ENCODE results near the gene LATS1. TPM values are rescaled to one million over a fixed set of nuclear protein-coding genes. Genes with fewer than 3 reads are reported as not detected.
"Not testable (repeated sequence)": the region's sequence is repeated elsewhere in the genome, so short reads cannot be mapped to it uniquely, and the experiment has no call there.

The LATS1 gene
- total and polyA plus RNA-seq, 4 donors = 7.1 to 35.4 (median 16.8) TPM

- Histone ChIP-seq H3K4me3 (no peak overlapping the region), H3K27ac (ENCODE audit: low read depth in 1 of 2, low read length in 1 of 2) (no peak overlapping the region), H3K36me3 (ENCODE audit: control insufficient read depth in 4 of 4, insufficient read depth in 4 of 4, low read length in 4 of 4) (peaks cover 0 to 5% (median 1%) of the 10 kb centered on the region in 4 donors), H3K4me1 (ENCODE audit: control insufficient read depth in 5 of 5, insufficient read depth in 5 of 5, low read length in 5 of 5) (peaks cover 0 to 12% (median 4%) of the 10 kb centered on the region in 5 donors), H3K27me3 (ENCODE audit: control insufficient read depth in 3 of 3, insufficient read depth in 3 of 3, low read length in 2 of 3) (no peaks in the 10 kb centered on the region), H3K9me3 (ENCODE audit: control insufficient read depth in 4 of 4, insufficient read depth in 3 of 4, low read length in 3 of 4) (no peaks in the 10 kb centered on the region), H3K9ac (ENCODE audit: insufficient read depth in 1 of 2, low read length in 2 of 2) (no peak overlapping the region)
- WGBS, 2 donors = 88 to 91% methylated on average over 8 of the region's 8 CpGs
- DNase-seq (no peak), ATAC-seq (ENCODE audit: insufficient read depth, low FRiP score) (no peak)
- no peak for TF ChIP-seq CTCF (IDR thresholded peaks at IDR 0.05; ENCODE audit: control extremely low read depth, extremely low read depth)
Observed at GRCh38 chr6:149751239-149751638, 33.3 kb upstream of the LATS1 start.

GRCh38 chr6:149750136-149750609 is 32.3 kb upstream of the LATS1 start:
- Histone ChIP-seq H3K9me3 (ENCODE audit: control insufficient read depth in 4 of 4, insufficient read depth in 3 of 4, low read length in 3 of 4) (no peaks in the 10 kb centered on the region), H3K27me3 (ENCODE audit: control insufficient read depth in 3 of 3, insufficient read depth in 3 of 3, low read length in 2 of 3) (no peaks in the 10 kb centered on the region), H3K27ac (ENCODE audit: low read depth in 1 of 2, low read length in 1 of 2) (peak overlapping the region; percentile 89 to 99), H3K4me1 (ENCODE audit: control insufficient read depth in 5 of 5, insufficient read depth in 5 of 5, low read length in 5 of 5) (peaks cover 2 to 17% (median 4%) of the 10 kb centered on the region in 5 donors), H3K36me3 (ENCODE audit: control insufficient read depth in 4 of 4, insufficient read depth in 4 of 4, low read length in 4 of 4) (peaks cover 0 to 8% (median 1%) of the 10 kb centered on the region in 4 donors), H3K9ac (ENCODE audit: insufficient read depth in 1 of 2, low read length in 2 of 2) (peak overlapping the region; percentile 71 to 91), H3K4me3 (peak overlapping the region; percentile 90)
- 0 to 1% methylated on average over 25 of the region's 25 CpGs for WGBS, 2 donors
- peak; percentile 7 for ATAC-seq (ENCODE audit: insufficient read depth, low FRiP score)
- TF ChIP-seq CTCF (IDR thresholded peaks at IDR 0.05; ENCODE audit: control extremely low read depth, extremely low read depth) = no peak
- DNase-seq = peak; percentile 56 to 61 (median 60)

GRCh38 chr6:149749594-149750135 is 31.8 kb upstream of the LATS1 start, which contains the start of gene PCMT1:
TSS of gene PCMT1 (plus strand) at chr6:149749741. CDS start at chr6:149749902, 161 bp downstream.
- H3K4me1 ChIP-seq (ENCODE audit: control insufficient read depth in 5 of 5, insufficient read depth in 5 of 5, low read length in 5 of 5) = peaks cover 2 to 17% (median 4%) of the 10 kb centered on the region in 5 donors
- DNase-seq = peak; percentile 93 to 96 (median 93)
- ATAC-seq (ENCODE audit: insufficient read depth, low FRiP score) = peak; percentile 97

GRCh38 chr6:149749082-149749593 is 31.2 kb upstream of the LATS1 start:
- not testable (repeated sequence) for H3K9ac ChIP-seq (ENCODE audit: insufficient read depth in 1 of 2, low read length in 2 of 2); H3K9me3 ChIP-seq (ENCODE audit: control insufficient read depth in 4 of 4, insufficient read depth in 3 of 4, low read length in 3 of 4); H3K36me3 ChIP-seq (ENCODE audit: control insufficient read depth in 4 of 4, insufficient read depth in 4 of 4, low read length in 4 of 4); DNase-seq; H3K27me3 ChIP-seq (ENCODE audit: control insufficient read depth in 3 of 3, insufficient read depth in 3 of 3, low read length in 2 of 3)
- Histone ChIP-seq H3K4me3 (peak overlapping the region; percentile 38), H3K27ac (ENCODE audit: low read depth in 1 of 2, low read length in 1 of 2) (peak overlapping the region; percentile 94 to 97), H3K4me1 (ENCODE audit: control insufficient read depth in 5 of 5, insufficient read depth in 5 of 5, low read length in 5 of 5) (peaks cover 2 to 17% (median 4%) of the 10 kb centered on the region in 5 donors)
- WGBS, 2 donors = 0 to 1% methylated on average over 22 to 25 of the region's 38 CpGs
- peak; percentile 3 for ATAC-seq (ENCODE audit: insufficient read depth, low FRiP score)

More at GRCh38 chr6:149749594-149750135, 31.8 kb upstream of the LATS1 start, which contains the start of gene PCMT1:
- Histone ChIP-seq H3K36me3 (ENCODE audit: control insufficient read depth in 4 of 4, insufficient read depth in 4 of 4, low read length in 4 of 4) (peaks cover 0 to 8% (median 1%) of the 10 kb centered on the region in 4 donors), H3K9ac (ENCODE audit: insufficient read depth in 1 of 2, low read length in 2 of 2) (peak within 1 kb of the TSS; percentile 71 to 91), H3K27me3 (ENCODE audit: control insufficient read depth in 3 of 3, insufficient read depth in 3 of 3, low read length in 2 of 3) (no peaks in the 10 kb centered on the region), H3K9me3 (ENCODE audit: control insufficient read depth in 4 of 4, insufficient read depth in 3 of 4, low read length in 3 of 4) (no peaks in the 10 kb centered on the region), H3K27ac (ENCODE audit: low read depth in 1 of 2, low read length in 1 of 2) (peak within 1 kb of the TSS; percentile 94 to 99), H3K4me3 (peak within 1 kb of the TSS; percentile 90)
- WGBS, 2 donors = 0% methylated on average over 59 to 60 of the region's 60 CpGs
- no peak for TF ChIP-seq CTCF (IDR thresholded peaks at IDR 0.05; ENCODE audit: control extremely low read depth, extremely low read depth)

All from lung (tissue), 12 donors.